Activated T-helper 1 cell treated with anti-CD3 and anti-CD28 coated beads, Interleukin-12 subunit alpha, Interleukin-12 subunit beta, Interleukin-2, Interleukin-4 antibody, amounts not matched to agents 30 ng/mL and 10 ng/mL and 1 ng/mL, durations not matched to agents 14 hours and 24 hours and 36 hours (primary cell): Measurements from ENCODE around the gene CELSR2. TPM values are rescaled to one million over a fixed set of nuclear protein-coding genes. Genes with fewer than 3 reads are reported as not detected.

Source experiments
- DNase-seq: peaks from one replicate; pipeline ENCODE4 v3.0.0; 2021; ENCODE audit warnings: low spot score
- H3K27ac Mint-ChIP-seq: one replicate; pipeline ENCODE4 v1.8.0; 2021; ENCODE audit warnings: mild to moderate bottlenecking, mixed read lengths
- H3K27me3 Mint-ChIP-seq: one replicate; pipeline ENCODE4 v1.8.0; 2022; ENCODE audit warnings: mild to moderate bottlenecking, moderate library complexity, mixed read lengths; ENCODE audit not compliant: insufficient read depth
- H3K36me3 Mint-ChIP-seq: one replicate; pipeline ENCODE4 v1.8.0; 2021; ENCODE audit warnings: low read depth, mixed read lengths
- H3K4me1 Mint-ChIP-seq: one replicate; pipeline ENCODE4 v1.8.0; 2021; ENCODE audit warnings: low read depth, mixed read lengths
- H3K4me3 Mint-ChIP-seq: one replicate; pipeline ENCODE4 v1.8.0; 2021; ENCODE audit warnings: mild to moderate bottlenecking, moderate library complexity, mixed read lengths
- H3K9me3 Mint-ChIP-seq: one replicate; pipeline ENCODE4 v1.8.0; 2021; ENCODE audit warnings: mixed read lengths
- intact Hi-C: fragments of 100-400 bp; cut with micrococcal nuclease; formaldehyde crosslinking; loops from one replicate; pipeline ENCODE4 v1.15.1; 2024
- total RNA-seq: library from RNA; stranded (reverse); gene quantifications from 2 replicates; pipeline ENCODE4 v1.2.3, GENCODE V29; 2022

CELSR2 gene
- total RNA-seq, 1 donor from 2014 or later: 4.1 TPM

DNA sequence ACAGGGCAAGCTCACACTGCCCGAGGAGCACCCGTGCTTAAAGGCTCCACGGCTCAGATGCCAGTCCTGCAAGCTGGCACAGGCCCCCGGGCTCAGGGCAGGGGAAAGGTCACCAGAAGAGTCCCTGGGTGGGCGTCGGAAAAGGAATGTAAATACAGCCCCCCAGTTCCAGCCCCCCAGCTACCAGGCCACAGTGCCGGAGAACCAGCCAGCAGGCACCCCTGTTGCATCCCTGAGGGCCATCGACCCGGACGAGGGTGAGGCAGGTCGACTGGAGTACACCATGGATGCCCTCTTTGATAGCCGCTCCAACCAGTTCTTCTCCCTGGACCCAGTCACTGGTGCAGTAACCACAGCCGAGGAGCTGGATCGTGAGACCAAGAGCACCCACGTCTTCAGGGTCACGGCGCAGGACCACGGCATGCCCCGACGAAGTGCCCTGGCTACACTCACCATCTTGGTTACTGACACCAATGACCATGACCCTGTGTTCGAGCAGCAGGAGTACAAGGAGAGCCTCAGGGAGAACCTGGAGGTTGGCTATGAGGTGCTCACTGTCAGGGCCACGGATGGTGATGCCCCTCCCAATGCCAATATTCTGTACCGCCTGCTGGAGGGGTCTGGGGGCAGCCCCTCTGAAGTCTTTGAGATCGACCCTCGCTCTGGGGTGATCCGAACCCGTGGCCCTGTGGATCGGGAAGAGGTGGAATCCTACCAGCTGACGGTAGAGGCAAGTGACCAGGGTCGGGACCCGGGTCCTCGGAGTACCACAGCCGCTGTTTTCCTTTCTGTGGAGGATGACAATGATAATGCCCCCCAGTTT, 1.3 kb downstream of the CELSR2 start:
- Mint-ChIP-seq H3K27me3 (peaks cover 14% of the 10 kb centered on the region), H3K4me3 (peak overlapping the region; percentile 58), H3K9me3 (no peaks in the 10 kb centered on the region), H3K4me1 (peaks cover 6% of the 10 kb centered on the region), H3K27ac (no peak overlapping the region), H3K36me3 (no peaks in the 10 kb centered on the region)
- no peak for DNase-seq
- intact Hi-C loops: no loop called here

- Mint-ChIP-seq H3K4me1 (peaks cover 6% of the 10 kb centered on the region), H3K4me3 (peak overlapping the region; percentile 61), H3K9me3 (no peaks in the 10 kb centered on the region), H3K36me3 (no peaks in the 10 kb centered on the region), H3K27ac (no peak overlapping the region), H3K27me3 (peaks cover 13% of the 10 kb centered on the region)
- intact Hi-C loops: no loop called here
- no peak for DNase-seq
These were observed 2.2 kb downstream of the CELSR2 start for GRCh38 chr1:109251277-109252166.

GRCh38 chr1:109252167-109252892, 3.0 kb downstream of the CELSR2 start:
- intact Hi-C loops: no loop called here
- H3K4me3 Mint-ChIP-seq: no peak overlapping the region
- H3K4me1 Mint-ChIP-seq: peaks cover 6% of the 10 kb centered on the region
- H3K27me3 Mint-ChIP-seq: peaks cover 11% of the 10 kb centered on the region
- no peak overlapping the region for H3K27ac Mint-ChIP-seq
- H3K36me3 Mint-ChIP-seq: no peaks in the 10 kb centered on the region
- H3K9me3 Mint-ChIP-seq: no peaks in the 10 kb centered on the region
- DNase-seq: no peak

- Mint-ChIP-seq H3K27ac (no peak overlapping the region), H3K4me1 (peaks cover 6% of the 10 kb centered on the region), H3K27me3 (peaks cover 11% of the 10 kb centered on the region), H3K4me3 (no peak overlapping the region), H3K36me3 (no peaks in the 10 kb centered on the region), H3K9me3 (no peaks in the 10 kb centered on the region)
- no peak for DNase-seq
- intact Hi-C loops: no loop called here
These were observed 3.8 kb downstream of the CELSR2 start for GRCh38 chr1:109252893-109253802.

- DNase-seq: no peak
- peaks cover 3% of the 10 kb centered on the region for H3K4me1 Mint-ChIP-seq
- H3K9me3 Mint-ChIP-seq: no peaks in the 10 kb centered on the region
- peaks cover 11% of the 10 kb centered on the region for H3K27me3 Mint-ChIP-seq
- no peak overlapping the region for H3K4me3 Mint-ChIP-seq
- no peak overlapping the region for H3K27ac Mint-ChIP-seq
- no peaks in the 10 kb centered on the region for H3K36me3 Mint-ChIP-seq
- intact Hi-C loops: no loop called here
These were observed 4.7 kb downstream of the CELSR2 start for GRCh38 chr1:109253803-109254620.

DNA sequence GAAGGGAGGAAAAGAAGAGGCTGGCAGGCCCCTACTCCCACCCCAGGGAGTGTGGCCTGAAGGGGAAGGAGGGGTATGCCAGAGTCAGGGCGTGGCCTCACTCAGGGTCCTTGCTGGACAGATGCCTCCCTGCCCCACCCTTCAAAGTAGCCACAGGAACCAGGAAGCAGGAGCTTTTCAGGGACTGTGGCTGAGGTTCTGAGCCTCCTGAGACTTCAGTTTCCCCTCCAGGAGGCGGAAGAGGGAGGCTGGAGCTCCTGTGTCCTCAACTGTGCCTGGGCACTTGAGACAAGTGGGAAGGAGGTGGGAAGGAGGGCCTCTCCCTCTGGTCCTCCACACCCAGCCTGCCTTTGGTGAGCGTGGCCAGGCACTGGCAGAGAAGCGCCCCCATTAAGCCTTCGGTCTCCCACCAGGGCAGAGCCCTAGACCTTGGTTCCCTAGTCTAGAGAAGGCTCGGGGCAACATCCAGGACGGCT, 5.3 kb downstream of the CELSR2 start:
- H3K27ac Mint-ChIP-seq: no peak overlapping the region
- DNase-seq: no peak
- H3K36me3 Mint-ChIP-seq: no peaks in the 10 kb centered on the region
- no peaks in the 10 kb centered on the region for H3K9me3 Mint-ChIP-seq
- intact Hi-C loops: no loop called here
- H3K27me3 Mint-ChIP-seq: peaks cover 11% of the 10 kb centered on the region
- no peaks in the 10 kb centered on the region for H3K4me1 Mint-ChIP-seq
- H3K4me3 Mint-ChIP-seq: no peak overlapping the region

GRCh38 chr1:109255097-109255651, 5.8 kb downstream of the CELSR2 start:
- Mint-ChIP-seq H3K27me3 (peaks cover 11% of the 10 kb centered on the region), H3K36me3 (no peaks in the 10 kb centered on the region), H3K9me3 (no peaks in the 10 kb centered on the region), H3K4me3 (no peak overlapping the region), H3K27ac (no peak overlapping the region), H3K4me1 (no peaks in the 10 kb centered on the region)
- intact Hi-C loops: no loop called here
- no peak for DNase-seq

GRCh38 chr1:109255678-109256077, 6.3 kb downstream of the CELSR2 start:
- H3K9me3 Mint-ChIP-seq: no peaks in the 10 kb centered on the region
- no peak overlapping the region for H3K27ac Mint-ChIP-seq
- intact Hi-C loops: no loop called here
- H3K27me3 Mint-ChIP-seq: peaks cover 10% of the 10 kb centered on the region
- H3K4me1 Mint-ChIP-seq: no peaks in the 10 kb centered on the region
- H3K4me3 Mint-ChIP-seq: no peak overlapping the region
- DNase-seq: no peak
- H3K36me3 Mint-ChIP-seq: no peaks in the 10 kb centered on the region

DNA sequence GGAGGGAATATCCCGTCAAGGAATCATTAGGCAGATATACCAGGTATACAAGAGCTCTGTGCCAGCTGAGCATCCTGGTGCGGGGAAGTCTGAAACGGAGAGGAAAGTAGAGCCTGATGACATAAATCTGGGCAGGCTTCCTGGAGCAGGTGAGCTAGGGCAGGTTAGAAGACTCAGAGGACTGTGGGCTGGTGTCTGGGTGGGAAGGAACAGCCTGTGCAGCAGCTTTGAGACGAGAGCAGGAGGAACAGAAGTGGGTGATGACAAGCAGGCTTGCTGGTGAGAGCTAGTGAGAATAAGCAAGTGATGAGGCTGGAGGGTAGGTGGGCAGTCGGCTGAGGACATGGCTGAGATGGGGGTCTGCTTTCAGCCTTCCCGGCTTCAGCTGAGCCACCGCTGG, 6.7 kb downstream of the CELSR2 start:
- Mint-ChIP-seq H3K9me3 (no peaks in the 10 kb centered on the region), H3K27ac (no peak overlapping the region), H3K4me1 (no peaks in the 10 kb centered on the region), H3K36me3 (no peaks in the 10 kb centered on the region), H3K27me3 (peaks cover 5% of the 10 kb centered on the region), H3K4me3 (no peak overlapping the region)
- DNase-seq: no peak
- intact Hi-C loops: no loop called here

DNA sequence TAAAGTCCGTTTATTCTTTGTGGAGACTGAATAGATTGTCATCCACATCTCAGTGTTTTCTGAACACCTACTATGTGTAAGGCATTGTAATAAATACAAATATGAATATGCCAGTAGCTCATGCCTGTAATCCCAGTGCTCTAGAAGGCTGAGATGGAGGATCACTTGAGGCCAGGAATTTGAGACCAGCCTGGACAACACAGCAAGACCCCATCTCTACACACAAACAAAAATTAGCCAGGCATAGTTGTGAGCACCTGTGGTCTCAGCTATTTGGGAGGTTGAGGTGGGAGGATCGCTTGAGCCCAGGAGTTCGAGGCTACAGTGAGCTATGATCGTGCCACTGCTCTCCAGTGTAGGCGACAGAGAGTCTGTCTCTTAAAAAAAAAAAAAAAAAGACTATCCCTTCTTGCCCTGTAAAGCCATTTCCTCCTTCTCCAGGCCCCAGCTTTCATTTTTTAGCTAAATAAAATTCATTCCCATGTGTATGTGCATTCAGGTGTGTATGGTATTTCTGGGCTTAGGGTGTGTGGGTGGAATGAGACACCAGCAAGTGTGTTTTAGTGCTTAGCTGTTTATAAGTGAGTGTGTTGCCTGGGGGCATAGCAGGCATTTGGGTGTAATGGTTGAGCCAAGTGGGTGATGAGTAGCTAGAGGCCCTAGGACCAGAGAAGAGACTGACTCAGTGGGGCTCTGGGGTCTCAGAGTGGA, 7.8 kb downstream of the CELSR2 start:
- Mint-ChIP-seq H3K27ac (no peak overlapping the region), H3K4me3 (no peak overlapping the region), H3K9me3 (no peaks in the 10 kb centered on the region), H3K27me3 (no peaks in the 10 kb centered on the region), H3K36me3 (no peaks in the 10 kb centered on the region), H3K4me1 (no peaks in the 10 kb centered on the region)
- intact Hi-C loops: no loop called here
- DNase-seq: no peak
